ENCODE results near the gene FHOD3. TPM values are rescaled to one million over a fixed set of nuclear protein-coding genes. Genes with fewer than 3 reads are reported as not detected.

Gene FHOD3
- total and polyA plus RNA-seq, 5 donors from 2014 or later = not detected

DNA sequence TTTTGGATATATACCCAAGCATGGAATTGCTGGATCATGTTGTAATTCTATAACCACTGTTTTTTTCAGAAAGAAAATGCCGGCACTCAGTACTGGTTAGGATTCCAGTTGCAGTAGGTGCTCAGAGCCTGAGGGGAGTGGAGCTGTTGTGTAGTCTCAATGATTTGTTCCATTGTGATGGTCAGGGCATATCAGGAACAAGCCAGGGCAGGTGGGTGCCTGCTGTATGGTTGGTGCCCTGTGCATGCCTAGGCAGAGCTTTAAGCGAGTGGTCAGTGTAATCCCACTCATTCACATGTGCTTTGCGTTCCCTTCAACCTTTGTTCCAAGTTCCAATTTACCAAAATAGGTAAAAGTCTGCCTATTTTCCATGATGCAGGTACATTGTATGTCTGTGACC is 100.9 kb downstream of the FHOD3 start:
- no peak for ATAC-seq (ENCODE audit: low read depth in 2 of 2)
- Mint-ChIP-seq H3K4me1 (no peaks in the 10 kb centered on the region), H3K4me3 (no peak overlapping the region), H3K9me3 (peaks cover 0 to 23% (median 5%) of the 10 kb centered on the region in 7 donors), H3K27me3 (peaks cover 4% of the 10 kb centered on the region), H3K36me3 (no peaks in the 10 kb centered on the region), H3K27ac (no peak overlapping the region)
- Histone ChIP-seq H3K36me3 (ENCODE audit: control insufficient read depth, insufficient read depth, low read length) (no peaks in the 10 kb centered on the region), H3K4me1 (ENCODE audit: control insufficient read depth, insufficient read depth, low read length, poor library complexity, severe bottlenecking) (no peaks in the 10 kb centered on the region), H3K9me3 (ENCODE audit: control insufficient read depth in 2 of 2, low read length in 2 of 2) (peaks cover 0 to 9% of the 10 kb centered on the region in 2 experiments), H3K27ac (ENCODE audit: insufficient read depth, low read length, poor library complexity, severe bottlenecking) (no peak overlapping the region), H3K4me3 (ENCODE audit: low read depth, low read length) (no peak overlapping the region), H3K27me3 (ENCODE audit: control insufficient read depth, insufficient read depth, low read length) (peaks cover 3% of the 10 kb centered on the region)
- DNase-seq = no peak

DNA sequence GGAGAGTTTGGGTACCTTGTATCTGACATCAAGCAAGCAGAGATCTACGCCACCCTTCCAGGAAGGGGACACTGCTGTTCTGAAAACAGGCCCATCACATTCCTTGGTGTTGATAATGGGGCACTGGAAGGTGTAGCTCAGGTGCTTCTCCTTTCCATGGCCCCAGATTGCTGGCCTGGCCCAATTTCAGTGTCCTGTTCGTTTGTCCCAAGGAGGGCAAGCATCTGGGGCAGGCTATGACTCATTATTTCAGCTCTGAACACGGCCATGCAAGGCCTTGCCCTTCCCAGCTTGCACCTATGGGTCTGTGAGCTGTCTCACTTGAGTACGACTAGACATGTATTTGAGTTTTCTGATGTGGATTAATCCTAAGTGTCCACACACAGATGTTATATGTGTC is 101.5 kb downstream of the FHOD3 start:
- Mint-ChIP-seq H3K4me3 (no peak overlapping the region), H3K27ac (no peak overlapping the region), H3K9me3 (peaks cover 0 to 19% (median 1%) of the 10 kb centered on the region in 7 donors), H3K27me3 (peaks cover 4% of the 10 kb centered on the region), H3K36me3 (no peaks in the 10 kb centered on the region), H3K4me1 (no peaks in the 10 kb centered on the region)
- Histone ChIP-seq H3K4me1 (ENCODE audit: control insufficient read depth, insufficient read depth, low read length, poor library complexity, severe bottlenecking) (no peaks in the 10 kb centered on the region), H3K9me3 (ENCODE audit: control insufficient read depth in 2 of 2, low read length in 2 of 2) (peaks cover 0 to 9% of the 10 kb centered on the region in 2 experiments), H3K27ac (ENCODE audit: insufficient read depth, low read length, poor library complexity, severe bottlenecking) (no peak overlapping the region), H3K4me3 (ENCODE audit: low read depth, low read length) (no peak overlapping the region), H3K36me3 (ENCODE audit: control insufficient read depth, insufficient read depth, low read length) (no peaks in the 10 kb centered on the region), H3K27me3 (ENCODE audit: control insufficient read depth, insufficient read depth, low read length) (peaks cover 3% of the 10 kb centered on the region)
- no peak for DNase-seq
- ATAC-seq (ENCODE audit: low read depth in 2 of 2) = no peak

GRCh38 chr18:36401462-36401861 is 103.9 kb downstream of the FHOD3 start:
- H3K27me3 Mint-ChIP-seq = peaks cover 9% of the 10 kb centered on the region
- Histone ChIP-seq H3K36me3 (ENCODE audit: control insufficient read depth, insufficient read depth, low read length) (no peaks in the 10 kb centered on the region), H3K4me3 (ENCODE audit: low read depth, low read length) (no peak overlapping the region), H3K4me1 (ENCODE audit: control insufficient read depth, insufficient read depth, low read length, poor library complexity, severe bottlenecking) (no peaks in the 10 kb centered on the region), H3K27ac (ENCODE audit: insufficient read depth, low read length, poor library complexity, severe bottlenecking) (no peak overlapping the region), H3K27me3 (ENCODE audit: control insufficient read depth, insufficient read depth, low read length) (peaks cover 3% of the 10 kb centered on the region), H3K9me3 (ENCODE audit: control insufficient read depth in 2 of 2, low read length in 2 of 2) (no peaks in the 10 kb centered on the region)
- DNase-seq (no peak), ATAC-seq (ENCODE audit: low read depth in 2 of 2) (no peak)
- H3K4me3 Mint-ChIP-seq = no peak overlapping the region
- H3K36me3 Mint-ChIP-seq = no peaks in the 10 kb centered on the region
- no peak overlapping the region for H3K27ac Mint-ChIP-seq
- H3K9me3 Mint-ChIP-seq = peaks cover 0 to 5% (median 1%) of the 10 kb centered on the region in 7 donors
- no peaks in the 10 kb centered on the region for H3K4me1 Mint-ChIP-seq

DNA sequence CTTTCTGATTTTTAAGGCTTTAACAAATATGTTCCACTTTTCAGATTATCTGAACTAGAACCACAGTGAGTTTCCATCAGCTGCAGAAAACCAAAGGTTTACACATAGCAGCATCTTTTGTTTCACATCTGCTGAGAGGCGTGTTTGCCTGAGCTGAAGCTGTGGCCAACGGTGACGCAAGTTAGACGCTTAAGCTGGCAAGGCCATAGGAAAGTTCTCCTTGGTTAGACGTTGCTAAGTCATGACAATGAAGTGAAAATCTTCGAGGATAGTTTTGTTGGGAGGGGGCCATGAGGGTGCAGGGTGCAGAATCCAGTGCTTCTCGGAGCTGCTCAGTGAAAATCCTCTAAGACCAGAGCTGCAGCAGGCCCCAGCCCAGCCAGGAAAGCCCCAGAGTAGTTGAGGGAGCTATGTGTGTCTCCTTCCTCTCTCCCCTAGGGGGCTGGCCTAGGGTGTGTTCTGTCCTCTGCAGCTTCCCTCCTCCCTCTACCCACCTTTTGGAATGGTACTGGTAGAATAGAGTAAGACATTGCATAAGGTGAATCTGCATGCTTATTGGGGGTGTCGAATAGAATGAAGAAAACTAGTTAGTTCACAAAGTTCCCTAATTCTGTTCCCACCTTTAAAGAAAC is 105.4 kb downstream of the FHOD3 start:
- no peak for ATAC-seq (ENCODE audit: low read depth in 2 of 2)
- Histone ChIP-seq H3K9me3 (ENCODE audit: control insufficient read depth in 2 of 2, low read length in 2 of 2) (no peaks in the 10 kb centered on the region), H3K27me3 (ENCODE audit: control insufficient read depth, insufficient read depth, low read length) (peaks cover 3% of the 10 kb centered on the region)

DNA sequence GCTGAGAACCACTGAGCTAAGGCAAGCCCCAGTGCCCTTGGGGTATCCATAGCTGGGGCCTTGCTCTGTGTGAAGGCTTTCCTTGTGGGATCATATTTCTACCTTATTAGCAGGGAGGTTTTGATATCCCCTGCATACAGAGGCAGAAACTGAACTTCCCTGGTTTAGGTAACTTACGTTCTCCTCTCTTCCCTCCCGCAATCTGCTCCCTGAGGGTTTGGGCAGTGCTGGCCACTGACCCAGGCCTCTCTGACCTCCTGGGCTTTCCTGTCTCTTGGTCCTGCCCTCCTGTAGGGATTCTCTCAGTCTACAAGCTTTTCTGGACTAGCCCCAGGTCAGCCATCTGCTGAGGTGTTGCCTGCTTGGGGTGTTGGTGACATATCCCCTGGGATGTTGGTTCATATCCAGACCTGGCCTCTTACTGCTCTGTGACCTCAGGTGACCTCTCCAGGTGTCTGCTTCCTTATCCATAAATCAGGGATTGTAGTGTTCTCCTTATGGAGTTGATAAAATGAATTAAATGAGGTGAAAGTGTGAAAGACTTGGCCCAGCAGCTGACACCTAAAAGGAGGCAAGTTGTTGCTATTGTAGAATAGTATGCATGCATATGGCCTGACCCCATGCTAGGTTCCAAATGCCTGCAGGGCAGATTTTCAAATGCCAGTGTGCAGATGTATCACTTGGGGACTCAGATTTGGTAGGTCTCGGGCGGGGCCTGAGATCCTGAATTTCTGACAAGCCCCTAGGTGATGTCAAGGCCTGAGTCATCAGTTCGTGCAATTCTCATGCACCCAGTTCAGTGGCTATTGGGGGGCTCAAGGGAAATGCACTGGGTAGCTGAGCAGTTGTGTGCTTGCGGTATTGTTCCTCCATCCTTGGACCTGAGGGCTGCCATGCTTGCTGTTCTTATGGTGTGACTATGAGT is 106.6 kb downstream of the FHOD3 start:
- H3K4me3 Mint-ChIP-seq = no peak overlapping the region

More for the DNA sequence above, 105.4 kb downstream of the FHOD3 start:
- Histone ChIP-seq H3K27ac (ENCODE audit: insufficient read depth, low read length, poor library complexity, severe bottlenecking) (no peak overlapping the region), H3K4me3 (ENCODE audit: low read depth, low read length) (no peak overlapping the region), H3K36me3 (ENCODE audit: control insufficient read depth, insufficient read depth, low read length) (no peaks in the 10 kb centered on the region), H3K4me1 (ENCODE audit: control insufficient read depth, insufficient read depth, low read length, poor library complexity, severe bottlenecking) (no peaks in the 10 kb centered on the region)
- Mint-ChIP-seq H3K4me3 (no peak overlapping the region), H3K4me1 (no peaks in the 10 kb centered on the region), H3K9me3 (peaks cover 0 to 1% (median 0%) of the 10 kb centered on the region in 7 donors), H3K36me3 (no peaks in the 10 kb centered on the region), H3K27me3 (peaks cover 9% of the 10 kb centered on the region), H3K27ac (no peak overlapping the region)
- no peak for DNase-seq

GRCh38 chr18:36405611-36406010 is 108.1 kb downstream of the FHOD3 start:
- Histone ChIP-seq H3K27me3 (ENCODE audit: control insufficient read depth, insufficient read depth, low read length) (no peaks in the 10 kb centered on the region), H3K4me1 (ENCODE audit: control insufficient read depth, insufficient read depth, low read length, poor library complexity, severe bottlenecking) (no peaks in the 10 kb centered on the region), H3K36me3 (ENCODE audit: control insufficient read depth, insufficient read depth, low read length) (no peaks in the 10 kb centered on the region), H3K27ac (ENCODE audit: insufficient read depth, low read length, poor library complexity, severe bottlenecking) (no peak overlapping the region), H3K9me3 (ENCODE audit: control insufficient read depth in 2 of 2, low read length in 2 of 2) (no peaks in the 10 kb centered on the region), H3K4me3 (ENCODE audit: low read depth, low read length) (no peak overlapping the region)
- DNase-seq = no peak
- Mint-ChIP-seq H3K27ac (no peak overlapping the region), H3K27me3 (peaks cover 9% of the 10 kb centered on the region), H3K9me3 (peaks cover 0 to 1% (median 0%) of the 10 kb centered on the region in 7 donors), H3K4me3 (no peak overlapping the region), H3K36me3 (no peaks in the 10 kb centered on the region), H3K4me1 (no peaks in the 10 kb centered on the region)
- ATAC-seq (ENCODE audit: low read depth in 2 of 2) = no peak

More for the DNA sequence above, 106.6 kb downstream of the FHOD3 start:
- no peak for ATAC-seq (ENCODE audit: low read depth in 2 of 2)
- Mint-ChIP-seq H3K9me3 (peaks cover 0 to 1% (median 0%) of the 10 kb centered on the region in 7 donors), H3K27me3 (peaks cover 9% of the 10 kb centered on the region), H3K36me3 (no peaks in the 10 kb centered on the region), H3K27ac (no peak overlapping the region), H3K4me1 (no peaks in the 10 kb centered on the region)
- no peak for DNase-seq
- no peak overlapping the region for H3K4me3 ChIP-seq (ENCODE audit: low read depth, low read length)
- H3K9me3 ChIP-seq (ENCODE audit: control insufficient read depth in 2 of 2, low read length in 2 of 2) = no peaks in the 10 kb centered on the region
- no peak overlapping the region for H3K27ac ChIP-seq (ENCODE audit: insufficient read depth, low read length, poor library complexity, severe bottlenecking)
- H3K4me1 ChIP-seq (ENCODE audit: control insufficient read depth, insufficient read depth, low read length, poor library complexity, severe bottlenecking) = no peaks in the 10 kb centered on the region
- no peaks in the 10 kb centered on the region for H3K27me3 ChIP-seq (ENCODE audit: control insufficient read depth, insufficient read depth, low read length)
- no peaks in the 10 kb centered on the region for H3K36me3 ChIP-seq (ENCODE audit: control insufficient read depth, insufficient read depth, low read length)

DNA sequence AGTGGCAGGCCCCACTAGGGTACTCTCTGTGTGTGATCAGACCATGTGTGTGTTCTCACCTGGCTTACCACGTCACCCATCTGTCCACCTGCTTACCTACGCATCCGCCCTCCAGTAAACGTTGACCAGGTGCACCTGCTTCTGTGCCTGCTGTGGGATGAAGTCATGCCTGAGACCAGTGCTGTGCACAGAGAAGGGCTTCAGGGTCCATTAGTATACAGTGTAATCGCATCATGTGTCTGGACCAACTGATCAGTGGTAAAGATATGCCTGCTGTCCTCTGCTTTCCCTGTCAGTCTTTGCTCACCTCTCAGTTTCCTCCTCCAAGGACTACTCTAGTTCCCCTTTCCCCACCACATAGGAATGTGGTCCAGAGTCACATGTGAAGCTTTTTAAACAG is 109.3 kb downstream of the FHOD3 start:
- no peak for DNase-seq

More for the DNA sequence above, 109.3 kb downstream of the FHOD3 start:
- H3K36me3 Mint-ChIP-seq = no peaks in the 10 kb centered on the region
- H3K4me1 ChIP-seq (ENCODE audit: control insufficient read depth, insufficient read depth, low read length, poor library complexity, severe bottlenecking) = no peaks in the 10 kb centered on the region
- H3K27me3 Mint-ChIP-seq = peaks cover 9% of the 10 kb centered on the region
- no peak for ATAC-seq (ENCODE audit: low read depth in 2 of 2)
- no peaks in the 10 kb centered on the region for H3K36me3 ChIP-seq (ENCODE audit: control insufficient read depth, insufficient read depth, low read length)
- H3K27me3 ChIP-seq (ENCODE audit: control insufficient read depth, insufficient read depth, low read length) = no peaks in the 10 kb centered on the region
- H3K9me3 ChIP-seq (ENCODE audit: control insufficient read depth in 2 of 2, low read length in 2 of 2) = no peaks in the 10 kb centered on the region
- no peak overlapping the region for H3K27ac ChIP-seq (ENCODE audit: insufficient read depth, low read length, poor library complexity, severe bottlenecking)
- no peak overlapping the region for H3K4me3 ChIP-seq (ENCODE audit: low read depth, low read length)
- H3K27ac Mint-ChIP-seq = no peak overlapping the region
- no peaks in the 10 kb centered on the region for H3K4me1 Mint-ChIP-seq
- H3K4me3 Mint-ChIP-seq = no peak overlapping the region
- peaks cover 0 to 1% (median 0%) of the 10 kb centered on the region in 7 donors for H3K9me3 Mint-ChIP-seq
